Body of pancreas (tissue), 4 donors: ENCODE results near the gene ANO4.

ENCODE experiments used
- CTCF ChIP-seq, 7 experiments: fragments of 450-650 bp in 4 of 7; fragments of 200-600 bp in 3 of 7; sonication (generic) in 3 of 7; IDR thresholded peaks; one replicate each; pipeline ENCODE4 v1.5.1; 2016 to 2019; ENCODE audit warnings: antibody characterized with exemption in 7 of 7
- POLR2A ChIP-seq, 3 donors: fragments of 450-650 bp; IDR thresholded peaks; one replicate each; pipeline ENCODE4 v1.6.1; 2016; ENCODE audit warnings: antibody characterized with exemption in 3 of 3, mild to moderate bottlenecking in 2 of 3

GRCh38 chr12:100959481-100959880 is 164.9 kb downstream of the ANO4 start:
- TF ChIP-seq CTCF (IDR thresholded peaks at IDR 0.05) (no peak), POLR2A (IDR thresholded peaks at IDR 0.05) (no peak)
